ENCODE measurements around the gene SLX1A.

SLX1A gene

DNA sequence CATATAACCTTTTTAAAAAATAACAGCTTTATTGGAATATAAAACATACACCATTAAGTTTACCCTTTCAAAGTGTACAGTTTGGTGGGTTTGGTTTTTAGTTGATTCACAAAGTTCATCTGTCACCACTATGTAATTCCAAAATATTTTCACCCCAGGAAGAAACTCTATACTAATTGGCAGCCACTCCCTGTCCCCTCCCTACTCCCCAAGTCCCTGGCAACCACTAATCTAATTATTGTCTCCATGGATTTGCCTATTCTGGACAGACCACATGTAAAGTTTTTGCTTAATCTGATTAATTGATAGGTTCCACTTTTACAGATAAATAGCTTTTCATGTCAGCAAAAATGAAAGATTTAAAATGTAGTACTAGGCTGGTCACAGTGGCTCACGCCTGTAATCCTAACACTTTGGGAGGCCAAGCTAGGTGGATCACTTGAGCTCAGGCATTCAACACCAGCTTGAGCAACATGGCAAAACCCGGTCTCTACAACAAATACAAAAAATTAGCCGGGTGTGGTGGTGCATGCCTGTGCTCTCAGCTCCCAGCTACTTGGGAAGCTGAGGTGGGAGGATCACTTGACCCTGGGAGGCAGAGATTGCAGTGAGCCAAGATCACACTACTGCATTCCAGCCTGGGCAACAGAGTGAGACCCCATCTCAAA, 45.7 kb upstream of the SLX1A start:
- Histone ChIP-seq H2AFZ (ENCODE audit: low read length) (no peak overlapping the region), H3K27ac (ENCODE audit: low read length) (no peak overlapping the region), H3K36me3 (replicated peaks; ENCODE audit: insufficient read depth, low read length) (no peaks in the 10 kb centered on the region), H3K9me2 (replicated peaks; ENCODE audit: insufficient read depth, low read length) (no peaks in the 10 kb centered on the region), H3K4me2 (ENCODE audit: low read depth, low read length) (no peak overlapping the region), H4K20me1 (ENCODE audit: insufficient read depth, low read length) (no peaks in the 10 kb centered on the region), H3K9me3 (replicated peaks; ENCODE audit: insufficient read depth, low read length) (no peaks in the 10 kb centered on the region), H3F3A (ENCODE audit: insufficient read depth, low read length) (peaks cover 14% of the 10 kb centered on the region), H3K4me3 (ENCODE audit: low read length) (no peak overlapping the region), H3K4me1 (ENCODE audit: low read length) (peaks cover 17% of the 10 kb centered on the region), H3K27me3 (replicated peaks; ENCODE audit: insufficient read depth, low read length) (no peaks in the 10 kb centered on the region), H3K9ac (ENCODE audit: low read length) (no peak overlapping the region), H3K79me2 (ENCODE audit: low read length) (no peaks in the 10 kb centered on the region)
- TF ChIP-seq EZH2phosphoT487 (IDR thresholded peaks at IDR 0.05; ENCODE audit: low read length): no peak
- TF ChIP-seq, protein P1, sequence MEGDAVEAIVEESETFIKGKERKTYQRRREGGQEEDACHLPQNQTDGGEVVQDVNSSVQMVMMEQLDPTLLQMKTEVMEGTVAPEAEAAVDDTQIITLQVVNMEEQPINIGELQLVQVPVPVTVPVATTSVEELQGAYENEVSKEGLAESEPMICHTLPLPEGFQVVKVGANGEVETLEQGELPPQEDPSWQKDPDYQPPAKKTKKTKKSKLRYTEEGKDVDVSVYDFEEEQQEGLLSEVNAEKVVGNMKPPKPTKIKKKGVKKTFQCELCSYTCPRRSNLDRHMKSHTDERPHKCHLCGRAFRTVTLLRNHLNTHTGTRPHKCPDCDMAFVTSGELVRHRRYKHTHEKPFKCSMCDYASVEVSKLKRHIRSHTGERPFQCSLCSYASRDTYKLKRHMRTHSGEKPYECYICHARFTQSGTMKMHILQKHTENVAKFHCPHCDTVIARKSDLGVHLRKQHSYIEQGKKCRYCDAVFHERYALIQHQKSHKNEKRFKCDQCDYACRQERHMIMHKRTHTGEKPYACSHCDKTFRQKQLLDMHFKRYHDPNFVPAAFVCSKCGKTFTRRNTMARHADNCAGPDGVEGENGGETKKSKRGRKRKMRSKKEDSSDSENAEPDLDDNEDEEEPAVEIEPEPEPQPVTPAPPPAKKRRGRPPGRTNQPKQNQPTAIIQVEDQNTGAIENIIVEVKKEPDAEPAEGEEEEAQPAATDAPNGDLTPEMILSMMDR (IDR thresholded peaks at IDR 0.05; ENCODE audit: low read length): no peak
- TF ChIP-seq EZH2 (optimal IDR thresholded peaks at IDR 0.05; ENCODE audit: low read depth, low read length): no peak
- DNase-seq: no peak

DNA sequence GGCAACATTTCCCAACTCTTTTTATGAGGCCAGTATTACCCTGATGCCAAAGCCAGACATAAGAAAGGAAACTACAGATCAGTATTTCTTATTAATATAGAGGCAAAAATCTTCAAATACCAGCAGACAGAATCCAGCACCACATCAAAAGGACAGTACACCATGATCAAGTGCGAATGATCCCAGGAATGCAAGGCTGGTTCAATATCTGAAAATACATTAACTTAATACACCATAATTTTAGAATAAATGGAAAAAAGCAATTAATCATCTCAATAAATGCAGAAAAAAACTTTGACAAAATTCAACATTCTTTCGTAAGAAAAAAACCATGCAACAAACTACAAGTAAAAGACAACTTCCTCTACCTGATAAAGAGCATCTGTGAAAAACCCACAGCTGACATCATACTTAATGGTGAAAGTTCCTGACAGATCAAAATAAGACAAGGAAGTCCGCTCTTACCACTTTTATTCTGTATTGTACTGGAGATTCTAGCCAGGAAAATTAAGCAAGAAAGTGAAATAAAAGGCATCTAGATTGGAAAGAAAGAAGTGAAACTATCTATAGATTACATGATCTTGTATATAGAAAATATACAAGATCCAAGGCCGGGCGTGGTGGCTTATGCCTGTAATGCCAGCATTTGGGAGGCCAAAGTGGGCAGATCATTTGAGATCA, 44.3 kb upstream of the SLX1A start:
- no peaks in the 10 kb centered on the region for H3K79me2 ChIP-seq (ENCODE audit: low read length)
- no peak overlapping the region for H3K4me2 ChIP-seq (ENCODE audit: low read depth, low read length)
- no peak for TF ChIP-seq EZH2phosphoT487 (IDR thresholded peaks at IDR 0.05; ENCODE audit: low read length)
- TF ChIP-seq, protein P1 (IDR thresholded peaks at IDR 0.05; ENCODE audit: low read length): no peak
- no peak for TF ChIP-seq EZH2 (optimal IDR thresholded peaks at IDR 0.05; ENCODE audit: low read depth, low read length)

DNA sequence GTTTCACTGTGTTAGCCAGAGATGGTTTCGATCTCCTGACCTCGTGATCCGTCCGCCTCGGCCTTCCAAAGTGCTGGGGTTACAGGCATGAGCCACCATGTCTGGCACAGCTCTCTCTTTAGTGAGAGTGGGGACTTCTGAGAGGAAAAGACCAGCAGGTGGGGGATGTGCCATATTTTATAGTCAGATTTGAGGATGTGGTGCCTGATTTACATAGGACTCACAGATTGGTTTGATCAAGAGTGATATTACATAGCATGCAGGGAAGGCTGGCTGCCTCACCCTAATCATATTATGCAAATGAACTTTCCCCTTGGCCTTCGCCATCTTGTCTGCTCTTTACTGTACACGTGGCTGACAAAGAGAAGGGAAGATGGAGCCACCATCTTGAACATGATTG, 42.6 kb upstream of the SLX1A start:
- no peak overlapping the region for H3K4me3 ChIP-seq (ENCODE audit: low read length)
- H3K27ac ChIP-seq (ENCODE audit: low read length): peak overlapping the region; percentile 77
- H3K9ac ChIP-seq (ENCODE audit: low read length): peak overlapping the region; percentile 29
- no peaks in the 10 kb centered on the region for H3K9me2 ChIP-seq (replicated peaks; ENCODE audit: insufficient read depth, low read length)
- H2AFZ ChIP-seq (ENCODE audit: low read length): peak overlapping the region; percentile 47
- H3K4me1 ChIP-seq (ENCODE audit: low read length): peaks cover 17% of the 10 kb centered on the region
- peak; percentile 79 for DNase-seq
- no peaks in the 10 kb centered on the region for H3K27me3 ChIP-seq (replicated peaks; ENCODE audit: insufficient read depth, low read length)
- TF ChIP-seq EZH2phosphoT487 (IDR thresholded peaks at IDR 0.05; ENCODE audit: low read length) (no peak), EZH2 (optimal IDR thresholded peaks at IDR 0.05; ENCODE audit: low read depth, low read length) (no peak)
- TF ChIP-seq, protein P1 (IDR thresholded peaks at IDR 0.05; ENCODE audit: low read length): no peak
- no peaks in the 10 kb centered on the region for H3K9me3 ChIP-seq (replicated peaks; ENCODE audit: insufficient read depth, low read length)
- H3K36me3 ChIP-seq (replicated peaks; ENCODE audit: insufficient read depth, low read length): no peaks in the 10 kb centered on the region
- no peaks in the 10 kb centered on the region for H3K79me2 ChIP-seq (ENCODE audit: low read length)
- H3F3A ChIP-seq (ENCODE audit: insufficient read depth, low read length): peaks cover 17% of the 10 kb centered on the region
- H4K20me1 ChIP-seq (ENCODE audit: insufficient read depth, low read length): no peaks in the 10 kb centered on the region
- H3K4me2 ChIP-seq (ENCODE audit: low read depth, low read length): peak overlapping the region; percentile 19; the same call in 1 of the 2 replicates

More for the DNA sequence above, 44.3 kb upstream of the SLX1A start:
- Histone ChIP-seq H4K20me1 (ENCODE audit: insufficient read depth, low read length) (no peaks in the 10 kb centered on the region), H2AFZ (ENCODE audit: low read length) (no peak overlapping the region), H3F3A (ENCODE audit: insufficient read depth, low read length) (peaks cover 17% of the 10 kb centered on the region), H3K4me1 (ENCODE audit: low read length) (peaks cover 17% of the 10 kb centered on the region), H3K9me2 (replicated peaks; ENCODE audit: insufficient read depth, low read length) (no peaks in the 10 kb centered on the region), H3K4me3 (ENCODE audit: low read length) (no peak overlapping the region), H3K9me3 (replicated peaks; ENCODE audit: insufficient read depth, low read length) (no peaks in the 10 kb centered on the region), H3K27me3 (replicated peaks; ENCODE audit: insufficient read depth, low read length) (no peaks in the 10 kb centered on the region), H3K36me3 (replicated peaks; ENCODE audit: insufficient read depth, low read length) (no peaks in the 10 kb centered on the region), H3K9ac (ENCODE audit: low read length) (no peak overlapping the region), H3K27ac (ENCODE audit: low read length) (no peak overlapping the region)
- no peak for DNase-seq
